Pancreas (tissue), 10 donors: ENCODE results near the gene NLGN1. TPM values are rescaled to one million over a fixed set of nuclear protein-coding genes. Genes with fewer than 3 reads are reported as not detected.

ENCODE experiments used
- ATAC-seq, 4 donors: fragments of 200-7000 bp; cut with Tn5 transposase; one replicate each; pipeline versions ENCODE4 v1.8.0 to v1.9.1; 2020; ENCODE audit warnings: mild to moderate bottlenecking in 4 of 4, moderate library complexity in 4 of 4
- DNase-seq, 6 donors: peaks; one replicate each; pipeline ENCODE4 v3.0.0-alpha.2; 2020
- FAIRE-seq: peaks from 2 replicates; lab custom pipeline; 2012; peaks lifted over from hg19 to GRCh38; lab: Jason Lieb, UNC
- H3K27ac ChIP-seq, 4 donors: fragments of 200-600 bp; sonication (generic); 1 replicate in 3 of 4; 2 replicates in 1 of 4; pipeline versions ENCODE4 v1.5.0 to v1.8.0; 2020
- H3K27me3 ChIP-seq, 4 donors: fragments of 200-600 bp; one replicate each; pipeline ENCODE4 v1.8.0; 2021
- H3K36me3 ChIP-seq, 3 donors: fragments of 200-600 bp; sonication (generic) in 1 of 3; one replicate each; pipeline versions ENCODE4 v1.5.0 to v1.8.0; 2020 to 2021
- H3K4me1 ChIP-seq, 3 donors: fragments of 200-600 bp; one replicate each; pipeline ENCODE4 v1.8.0; 2021
- H3K4me3 ChIP-seq, 4 donors: fragments of 200-600 bp; sonication (generic) in 2 of 4; one replicate each; pipeline versions ENCODE4 v1.5.0 to v1.8.0; 2020 to 2021
- H3K9me3 ChIP-seq, 4 donors: fragments of 200-600 bp; one replicate each; pipeline ENCODE4 v1.8.0; 2021
- CTCF ChIP-seq, 4 donors: fragments of 200-600 bp; sonication (generic) in 3 of 4; IDR thresholded peaks; one replicate each; pipeline versions ENCODE4 v1.5.0 to v1.8.0; 2021; ENCODE audit warnings: antibody characterized with exemption in 4 of 4
- WGBS, 2 donors: extraction: QIAGEN DNeasy Blood & Tissue Kit; methylation state at CpG; one replicate each; pipeline ENCODE4 v1.1.7; 2013; 5-methylcytosine and 5-hydroxymethylcytosine counted together
- intact Hi-C, 3 donors: fragments of 100-400 bp; cut with DNase I; formaldehyde crosslinking; loops; one replicate each; pipeline versions ENCODE4 v1.11.1 to v1.14.2; 2022
- polyA plus RNA-seq, 2 donors: library from polyadenylated mRNA; stranded (reverse); fragments of 200-250 nt; gene quantifications; one replicate each; pipeline ENCODE4 v1.2.3, GENCODE V29; 2013
- total RNA-seq, 6 donors: library from RNA; stranded (reverse); fragmentation: NEBNext Ultra II Directional in 4 of 6; extraction: Animal tissue kit (Norgen Biotek cat#: 25700) in 4 of 6; gene quantifications; one replicate each; pipeline versions ENCODE4 v1.2.1 to v1.2.4, GENCODE V29; 2021 to 2023
- donor health status: healthy with polysubstance abuse.
- donor health status: DM: no; HTN: no; CAD: no; lungs with moderate emphysema.
- donor health status: DM: no; HTN: no; CAD: no.
- donor health status: control.
- donor health status: control.
- donor health status: Bipolar disorder and iron deficiency.
- donor health status: DM: yes; HTN: yes; CAD: no.
- donor health status: DM: no; HTN: no; CAD: no.
- donor health status: DM: no; HTN: no; CAD: no.
- donor health status: DM: yes; HTN: yes; CAD: no.

Gene NLGN1
- total and polyA plus RNA-seq, 8 donors, result 0.49 to 2.3 (median 0.84) TPM

- Histone ChIP-seq H3K4me3 (no peak overlapping the region), H3K27ac (no peak overlapping the region), H3K4me1 (no peaks in the 10 kb centered on the region), H3K9me3 (no peaks in the 10 kb centered on the region), H3K27me3 (no peaks in the 10 kb centered on the region), H3K36me3 (no peaks in the 10 kb centered on the region)
- no peak for TF ChIP-seq CTCF (IDR thresholded peaks at IDR 0.05)
- no peak for DNase-seq
- intact Hi-C loops, result no loop called here
- ATAC-seq, result no peak
- FAIRE-seq, result no peak
- 85 to 89% methylated on average over 1 of the region's 1 CpG for WGBS, 2 donors
Measured at GRCh38 chr3:174308736-174309135, 911.2 kb downstream of the NLGN1 start.

- no peaks in the 10 kb centered on the region for H3K4me1 ChIP-seq
- no peaks in the 10 kb centered on the region for H3K36me3 ChIP-seq
- H3K9me3 ChIP-seq, result no peaks in the 10 kb centered on the region
- H3K4me3 ChIP-seq, result no peak overlapping the region
- no peak for DNase-seq
- H3K27ac ChIP-seq, result no peak overlapping the region
- no peak for FAIRE-seq
- no peaks in the 10 kb centered on the region for H3K27me3 ChIP-seq
- intact Hi-C loops, result no loop called here
- WGBS, 2 donors, result 69 to 76% methylated on average over 7 of the region's 7 CpGs
- TF ChIP-seq CTCF (IDR thresholded peaks at IDR 0.05), result no peak
- no peak for ATAC-seq
Measured at GRCh38 chr3:174310475-174310983, 913.0 kb downstream of the NLGN1 start.

- Histone ChIP-seq H3K4me1 (peaks cover 0 to 7% (median 4%) of the 10 kb centered on the region in 3 donors), H3K36me3 (no peaks in the 10 kb centered on the region), H3K4me3 (no peak overlapping the region), H3K9me3 (peaks cover 0 to 3% (median 0%) of the 10 kb centered on the region in 4 donors), H3K27ac (no peak overlapping the region), H3K27me3 (no peaks in the 10 kb centered on the region)
- 69 to 95% methylated on average over 2 of the region's 2 CpGs for WGBS, 2 donors
- no peak for DNase-seq
- FAIRE-seq, result no peak
- intact Hi-C loops, result no loop called here
- no peak for TF ChIP-seq CTCF (IDR thresholded peaks at IDR 0.05)
- ATAC-seq, result no peak
Measured at GRCh38 chr3:174315225-174315624, 917.7 kb downstream of the NLGN1 start.

- intact Hi-C loops, result no loop called here
- Histone ChIP-seq H3K4me1 (peaks cover 0 to 7% (median 4%) of the 10 kb centered on the region in 3 donors), H3K9me3 (peaks cover 0 to 3% (median 0%) of the 10 kb centered on the region in 4 donors), H3K36me3 (no peaks in the 10 kb centered on the region), H3K27ac (no peak overlapping the region), H3K27me3 (no peaks in the 10 kb centered on the region), H3K4me3 (no peak overlapping the region)
- WGBS, 2 donors, result 33 to 41% methylated on average over 1 of the region's 1 CpG
- TF ChIP-seq CTCF (IDR thresholded peaks at IDR 0.05), result no peak
- DNase-seq (no peak), ATAC-seq (peak; percentile 38 to 80 (median 56)), FAIRE-seq (no peak)
Measured at GRCh38 chr3:174317005-174317404, 919.5 kb downstream of the NLGN1 start.

- Histone ChIP-seq H3K4me3 (no peak overlapping the region), H3K9me3 (peaks cover 0 to 3% (median 0%) of the 10 kb centered on the region in 4 donors), H3K27ac (no peak overlapping the region), H3K27me3 (no peaks in the 10 kb centered on the region), H3K36me3 (no peaks in the 10 kb centered on the region), H3K4me1 (peaks cover 0 to 7% (median 4%) of the 10 kb centered on the region in 3 donors)
- intact Hi-C loops, result no loop called here
- no peak for TF ChIP-seq CTCF (IDR thresholded peaks at IDR 0.05)
- ATAC-seq (no peak), FAIRE-seq (no peak), DNase-seq (no peak)
- WGBS, 2 donors, result 88 to 98% methylated on average over 4 of the region's 4 CpGs
Measured at GRCh38 chr3:174318181-174318580, 920.6 kb downstream of the NLGN1 start.
